Ascending aorta (tissue), 2 donors: Measurements from ENCODE around the gene GCDH. TPM values are rescaled to one million over a fixed set of nuclear protein-coding genes. Genes with fewer than 3 reads are reported as not detected.

Experiments used
- DNase-seq, 2 donors: peaks; one replicate each; pipeline ENCODE4 v3.0.0-alpha.2; 2019; ENCODE audit warnings: low spot score in 2 of 2
- H3K27ac ChIP-seq, 2 donors: fragments of 200-600 bp; sonication (generic); one replicate each; pipeline ENCODE4 v1.5.1; 2016 to 2017; ENCODE audit warnings: mild to moderate bottlenecking in 1 of 2
- H3K27me3 ChIP-seq: fragments of 200-600 bp; sonication (generic); one replicate; pipeline ENCODE4 v1.5.1; 2017
- H3K36me3 ChIP-seq, 2 donors: fragments of 200-600 bp; sonication (generic); one replicate each; pipeline ENCODE4 v1.5.1; 2016
- H3K4me1 ChIP-seq, 2 donors: fragments of 200-600 bp; sonication (generic); one replicate each; pipeline ENCODE4 v1.5.1; 2016 to 2017; ENCODE audit warnings: mild to moderate bottlenecking in 1 of 2
- H3K4me3 ChIP-seq, 2 donors: fragments of 200-600 bp; sonication (generic); one replicate each; pipeline ENCODE4 v1.5.1; 2016 to 2017; ENCODE audit warnings: mild to moderate bottlenecking in 1 of 2
- H3K9me3 ChIP-seq, 2 donors: fragments of 200-600 bp; sonication (generic); one replicate each; pipeline ENCODE4 v1.5.1; 2016
- CTCF ChIP-seq, 3 experiments: fragments of 200-600 bp in 2 of 3; fragments of 450-650 bp in 1 of 3; sonication (generic) in 2 of 3; IDR thresholded peaks; one replicate each; pipeline ENCODE4 v1.5.1; 2016 to 2019; ENCODE audit warnings: antibody characterized with exemption in 3 of 3, mild to moderate bottlenecking in 1 of 3, moderate library complexity in 1 of 3
- intact Hi-C: fragments of 100-400 bp; cut with DNase I; formaldehyde crosslinking; loops from one replicate; pipeline ENCODE4 v1.15.1; 2023
- total RNA-seq: library from RNA; depleted of rRNA; stranded (reverse); fragments of >200 nt; gene quantifications from one replicate; pipeline ENCODE4 v1.1.0, GENCODE V29; 2016

Gene GCDH
- total RNA-seq, 1 donor from 2014 or later = 20.6 TPM

- Histone ChIP-seq H3K36me3 (peaks cover 17 to 24% of the 10 kb centered on the region in 2 donors), H3K4me3 (peak within 1 kb of the TSS; percentile 71 to 74), H3K27me3 (no peaks in the 10 kb centered on the region), H3K27ac (peak within 1 kb of the TSS; percentile 66 to 71), H3K4me1 (peaks cover 0 to 19% of the 10 kb centered on the region in 2 donors), H3K9me3 (no peaks in the 10 kb centered on the region)
- DNase-seq = peak; percentile 81 to 97
- TF ChIP-seq CTCF (IDR thresholded peaks at IDR 0.05) = no peak
- intact Hi-C loops = loop anchor here (2.0 to 10.0 kb wide), 2 partner anchors 15 to 1071 kb away; partner anchors contain the start of genes RFX1 and SYCE2
Measured at GRCh38 chr19:12933287-12934072, 42.5 kb downstream of the GCDH start, which contains the start of gene FARSA. Gene FARSA (minus strand): TSS chr19:12933711. CDS start chr19:12933696, 15 bp downstream.

- peaks cover 10 to 15% of the 10 kb centered on the region in 2 donors for H3K36me3 ChIP-seq
- no peak for DNase-seq
Measured at GRCh38 chr19:12935071-12935470, 44.1 kb downstream of the GCDH start.

GRCh38 chr19:12936582-12936981 is 45.6 kb downstream of the GCDH start:
- H3K27me3 ChIP-seq = no peaks in the 10 kb centered on the region
- TF ChIP-seq CTCF (IDR thresholded peaks at IDR 0.05) = no peak
- peaks cover 20 to 22% of the 10 kb centered on the region in 2 donors for H3K36me3 ChIP-seq
- no peak overlapping the region for H3K4me3 ChIP-seq
- DNase-seq = no peak
- no peak overlapping the region for H3K27ac ChIP-seq
- H3K4me1 ChIP-seq = peaks cover 15 to 39% of the 10 kb centered on the region in 2 donors
- H3K9me3 ChIP-seq = no peaks in the 10 kb centered on the region
- intact Hi-C loops = loop anchor here (5.0 to 10.0 kb wide), 2 partner anchors 44 to 1068 kb away; partner anchors contain the start of genes GCDH and RFX1

More at GRCh38 chr19:12935071-12935470, 44.1 kb downstream of the GCDH start:
- peaks cover 4 to 26% of the 10 kb centered on the region in 2 donors for H3K4me1 ChIP-seq
- no peak for TF ChIP-seq CTCF (IDR thresholded peaks at IDR 0.05)
- H3K27me3 ChIP-seq = no peaks in the 10 kb centered on the region
- no peak overlapping the region for H3K4me3 ChIP-seq
- H3K9me3 ChIP-seq = no peaks in the 10 kb centered on the region
- no peak overlapping the region for H3K27ac ChIP-seq
- intact Hi-C loops = loop anchor here (5.0 to 10.0 kb wide), 2 partner anchors 43 to 1070 kb away; partner anchors contain the start of genes GCDH and RFX1

- Histone ChIP-seq H3K9me3 (no peaks in the 10 kb centered on the region), H3K36me3 (peaks cover 24 to 28% of the 10 kb centered on the region in 2 donors), H3K4me1 (peaks cover 15 to 39% of the 10 kb centered on the region in 2 donors), H3K27me3 (no peaks in the 10 kb centered on the region), H3K4me3 (peak overlapping the region; percentile 92 to 98), H3K27ac (peak overlapping the region; percentile 15 to 28)
- no peak for DNase-seq
- no peak for TF ChIP-seq CTCF (IDR thresholded peaks at IDR 0.05)
- intact Hi-C loops = loop anchor here (5.0 to 10.0 kb wide), 2 partner anchors 45 to 1067 kb away; partner anchors contain the start of genes GCDH and RFX1
Measured at GRCh38 chr19:12937093-12937926, 46.4 kb downstream of the GCDH start.
